ENCODE measurements around the gene KIF7.
"Not testable (repeated sequence)": the region's sequence is repeated elsewhere in the genome, so short reads cannot be mapped to it uniquely, and the experiment has no call there.

The KIF7 gene

GRCh38 chr15:89621547-89621946 lies 33.7 kb downstream of the KIF7 start:
- DNase-seq (ENCODE audit: low read depth in 2 of 2, low spot score in 1 of 2) = no peak

DNA sequence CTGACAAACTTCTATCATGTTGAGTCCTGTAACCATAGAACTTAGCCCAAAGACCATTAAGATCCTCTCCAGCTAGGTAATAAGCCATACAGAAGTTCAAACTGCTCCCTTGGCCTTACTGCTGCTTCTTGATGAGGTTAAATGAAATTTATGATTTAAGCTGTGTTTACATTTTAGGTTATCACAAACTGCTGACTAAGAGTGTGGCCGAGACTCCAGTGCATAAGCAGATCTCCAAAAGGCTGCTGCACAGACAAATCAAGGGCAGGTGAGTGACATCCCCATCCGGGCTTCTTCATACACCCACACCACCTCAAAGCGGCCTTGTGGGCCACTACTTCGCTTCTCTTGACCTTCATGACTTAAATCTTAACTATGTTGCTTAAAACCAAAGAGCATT lies 39.0 kb downstream of the KIF7 start:
- DNase-seq (ENCODE audit: low read depth in 2 of 2, low spot score in 1 of 2) = no peak

- no peak for DNase-seq (ENCODE audit: low read depth in 2 of 2, low spot score in 1 of 2)
These were observed 40.1 kb downstream of the KIF7 start for GRCh38 chr15:89615135-89615534.

- DNase-seq (ENCODE audit: low read depth in 2 of 2, low spot score in 1 of 2) = no peak
These were observed 41.1 kb downstream of the KIF7 start for GRCh38 chr15:89614164-89614563.

GRCh38 chr15:89613031-89613430 lies 42.2 kb downstream of the KIF7 start:
- DNase-seq (ENCODE audit: low read depth in 2 of 2, low spot score in 1 of 2) = no peak

DNA sequence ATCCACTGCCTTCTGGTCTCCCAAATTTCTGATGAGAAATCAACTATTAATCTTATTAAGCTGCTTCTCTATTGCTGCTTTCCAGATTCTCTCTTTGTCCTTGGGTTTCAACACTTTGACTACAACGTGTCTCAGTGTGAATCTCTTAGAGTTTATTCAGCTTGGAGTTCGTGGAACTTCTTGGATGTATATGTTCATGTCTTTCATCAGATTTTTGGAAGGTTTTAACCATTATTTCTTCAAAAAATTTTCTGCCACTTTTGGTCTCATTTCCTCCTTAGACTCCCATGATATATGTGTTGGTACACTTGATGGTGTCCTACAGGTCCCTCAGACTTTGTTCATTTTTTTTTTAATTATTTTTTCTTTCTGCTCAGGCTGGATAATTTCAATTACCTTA lies 44.0 kb downstream of the KIF7 start:
- no peak for DNase-seq (ENCODE audit: low read depth in 2 of 2, low spot score in 1 of 2)

GRCh38 chr15:89599021-89599420 lies 56.2 kb downstream of the KIF7 start:
- DNase-seq (ENCODE audit: low read depth in 2 of 2, low spot score in 1 of 2) = no peak

DNA sequence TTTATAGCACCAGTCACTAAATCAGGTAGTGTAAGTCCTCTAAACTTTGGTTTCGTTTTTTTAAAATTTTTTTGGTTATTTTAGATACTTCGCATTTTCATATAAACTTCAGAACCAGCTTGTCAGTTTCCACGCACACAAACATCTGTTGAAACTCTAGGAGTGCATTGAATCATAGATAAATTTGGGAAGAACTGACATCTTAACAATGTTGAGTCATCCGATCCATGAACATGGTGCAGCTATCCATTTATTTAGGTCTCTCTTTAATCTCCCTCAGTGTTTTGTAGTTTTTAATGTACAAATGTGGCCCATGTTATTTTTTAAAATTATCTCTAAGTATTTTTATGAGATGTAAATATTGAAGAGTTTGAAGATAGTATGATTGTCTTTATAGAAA lies 62.2 kb downstream of the KIF7 start:
- no peak for DNase-seq (ENCODE audit: low read depth in 2 of 2, low spot score in 1 of 2)

DNA sequence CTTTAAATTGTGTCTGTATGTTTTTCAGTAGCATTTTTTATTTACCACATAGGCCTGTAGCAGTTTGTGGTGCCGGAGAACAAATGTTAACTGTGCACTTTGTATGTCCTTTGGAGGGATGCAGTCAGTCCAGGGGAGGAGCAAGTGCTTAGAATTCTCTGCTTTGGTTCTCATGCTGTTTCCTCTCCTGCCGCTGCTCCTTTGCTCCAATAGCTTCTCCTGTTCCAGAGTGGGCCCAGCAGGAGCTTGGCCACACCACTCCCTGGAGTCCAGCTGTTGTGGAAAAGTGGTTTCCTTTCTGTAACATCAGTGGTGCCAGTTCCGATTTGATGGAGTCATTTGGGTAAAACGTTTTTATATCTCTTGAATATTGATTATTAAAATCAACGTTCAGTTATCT lies 63.4 kb downstream of the KIF7 start:
- no peak for DNase-seq (ENCODE audit: low read depth in 2 of 2, low spot score in 1 of 2)

DNA sequence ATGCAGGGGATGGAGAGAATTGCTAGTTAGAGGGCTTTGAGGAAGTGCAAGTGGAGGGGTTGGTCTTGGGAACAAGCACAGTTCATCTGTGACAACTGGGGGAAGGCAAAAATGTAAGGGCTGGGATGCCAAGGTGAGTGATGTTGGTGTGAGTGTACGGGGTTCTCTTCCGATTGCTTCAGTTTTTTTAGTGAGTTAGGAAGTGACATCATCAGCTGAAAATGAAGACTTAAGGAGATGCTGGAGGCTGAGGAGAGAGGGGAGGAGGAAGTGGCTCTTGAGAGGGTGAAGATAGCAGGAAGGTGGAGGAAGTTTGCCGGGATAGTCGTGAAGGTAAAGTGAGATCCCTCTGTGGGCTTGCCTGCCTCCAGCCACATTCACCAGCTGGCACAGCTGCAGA lies 67.3 kb downstream of the KIF7 start:
- DNase-seq (ENCODE audit: low read depth in 2 of 2, low spot score in 1 of 2) = no peak

- no peak for DNase-seq (ENCODE audit: low read depth in 2 of 2, low spot score in 1 of 2)
These were observed 68.6 kb downstream of the KIF7 start for GRCh38 chr15:89586651-89587050.

DNA sequence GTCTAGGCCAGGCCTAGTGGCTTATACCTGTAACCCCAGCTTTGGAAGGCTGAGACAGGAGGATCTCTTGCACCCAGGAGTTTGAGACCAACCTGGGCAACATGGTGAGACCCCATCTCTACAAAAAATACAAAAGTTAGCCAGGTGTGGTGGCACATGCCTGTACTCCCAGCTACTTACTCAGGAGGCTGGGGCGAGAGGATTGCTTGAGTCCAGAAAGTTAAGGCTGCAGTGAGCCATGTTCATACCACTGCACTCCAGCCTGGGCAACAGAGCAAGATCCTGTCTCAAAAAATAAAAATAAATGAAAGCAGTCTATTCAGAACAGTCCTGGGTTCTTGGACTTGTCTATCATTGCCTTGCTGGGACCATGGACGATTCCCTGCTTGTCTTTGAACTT lies 74.5 kb downstream of the KIF7 start:
- not testable (repeated sequence) for DNase-seq (ENCODE audit: low read depth in 2 of 2, low spot score in 1 of 2)

GRCh38 chr15:89578146-89578545 lies 77.1 kb downstream of the KIF7 start:
- no peak for DNase-seq (ENCODE audit: low read depth in 2 of 2, low spot score in 1 of 2)
